ENCODE results near the gene CMTR2.
"Not testable (repeated sequence)": the region's sequence is repeated elsewhere in the genome, so short reads cannot be mapped to it uniquely, and the experiment has no call there.

The CMTR2 gene

GRCh38 chr16:71297341-71297634 is 8.1 kb upstream of the CMTR2 start:
- H3K36me3 ChIP-seq: no peaks in the 10 kb centered on the region
- no peak overlapping the region for H3K4me3 ChIP-seq (ENCODE audit: low read depth in 1 of 2, low read length in 1 of 2)
- TF ChIP-seq CTCF (IDR thresholded peaks at IDR 0.05): no peak
- peaks cover 58% of the 10 kb centered on the region for H3K27me3 ChIP-seq
- H3K4me1 ChIP-seq (ENCODE audit: control insufficient read depth in 1 of 2, insufficient read depth in 1 of 2, low read depth in 1 of 2, low read length in 1 of 2): no peaks in the 10 kb centered on the region
- H3K27ac ChIP-seq: no peak overlapping the region
- H3K9me3 ChIP-seq: no peaks in the 10 kb centered on the region

- H3K4me3 ChIP-seq (ENCODE audit: low read depth in 1 of 2, low read length in 1 of 2): no peak overlapping the region
- TF ChIP-seq CTCF (IDR thresholded peaks at IDR 0.05): no peak
- no peaks in the 10 kb centered on the region for H3K9me3 ChIP-seq
These were observed 7.6 kb upstream of the CMTR2 start for GRCh38 chr16:71296584-71297340.

GRCh38 chr16:71295950-71296349 is 6.7 kb upstream of the CMTR2 start:
- Histone ChIP-seq H3K27ac (no peak overlapping the region), H3K27me3 (peaks cover 58% of the 10 kb centered on the region), H3K4me3 (ENCODE audit: low read depth in 1 of 2, low read length in 1 of 2) (no peak overlapping the region), H3K9me3 (no peaks in the 10 kb centered on the region), H3K4me1 (ENCODE audit: control insufficient read depth in 1 of 2, insufficient read depth in 1 of 2, low read depth in 1 of 2, low read length in 1 of 2) (no peaks in the 10 kb centered on the region), H3K36me3 (no peaks in the 10 kb centered on the region)
- TF ChIP-seq CTCF (IDR thresholded peaks at IDR 0.05): no peak

More at GRCh38 chr16:71296584-71297340, 7.6 kb upstream of the CMTR2 start:
- H3K36me3 ChIP-seq: no peaks in the 10 kb centered on the region
- H3K27ac ChIP-seq: no peak overlapping the region
- no peaks in the 10 kb centered on the region for H3K4me1 ChIP-seq (ENCODE audit: control insufficient read depth in 1 of 2, insufficient read depth in 1 of 2, low read depth in 1 of 2, low read length in 1 of 2)
- peaks cover 58% of the 10 kb centered on the region for H3K27me3 ChIP-seq

- H3K9me3 ChIP-seq: no peaks in the 10 kb centered on the region
- no peak for TF ChIP-seq CTCF (IDR thresholded peaks at IDR 0.05)
- peaks cover under 1 to 4% of the 10 kb centered on the region in 2 experiments for H3K4me1 ChIP-seq (ENCODE audit: control insufficient read depth in 1 of 2, insufficient read depth in 1 of 2, low read depth in 1 of 2, low read length in 1 of 2)
These were observed 4.7 kb upstream of the CMTR2 start for GRCh38 chr16:71293919-71294318.

GRCh38 chr16:71292095-71292494 is 2.9 kb upstream of the CMTR2 start:
- not testable (repeated sequence) for H3K4me3 ChIP-seq (ENCODE audit: low read depth in 1 of 2, low read length in 1 of 2); H3K36me3 ChIP-seq; H3K9me3 ChIP-seq; H3K27ac ChIP-seq
- Histone ChIP-seq H3K4me1 (ENCODE audit: control insufficient read depth in 1 of 2, insufficient read depth in 1 of 2, low read depth in 1 of 2, low read length in 1 of 2) (peaks cover 9 to 10% of the 10 kb centered on the region in 2 experiments), H3K27me3 (peaks cover 58% of the 10 kb centered on the region)

More at GRCh38 chr16:71293919-71294318, 4.7 kb upstream of the CMTR2 start:
- Histone ChIP-seq H3K27ac (no peak overlapping the region), H3K4me3 (ENCODE audit: low read depth in 1 of 2, low read length in 1 of 2) (no peak overlapping the region), H3K27me3 (peaks cover 61% of the 10 kb centered on the region), H3K36me3 (no peaks in the 10 kb centered on the region)

- Histone ChIP-seq H3K9me3 (no peaks in the 10 kb centered on the region), H3K4me3 (ENCODE audit: low read depth in 1 of 2, low read length in 1 of 2) (peak overlapping the region; percentile 82 to 86)
These were observed 495 bp upstream of the CMTR2 start for GRCh38 chr16:71289732-71290062.

More at GRCh38 chr16:71289732-71290062, 495 bp upstream of the CMTR2 start:
- peaks cover 11% of the 10 kb centered on the region for H3K36me3 ChIP-seq
- H3K4me1 ChIP-seq (ENCODE audit: control insufficient read depth in 1 of 2, insufficient read depth in 1 of 2, low read depth in 1 of 2, low read length in 1 of 2): peaks cover 9 to 10% of the 10 kb centered on the region in 2 experiments
- TF ChIP-seq CTCF (IDR thresholded peaks at IDR 0.05): no peak
- peak overlapping the region; percentile 68 for H3K27ac ChIP-seq
- H3K27me3 ChIP-seq: peaks cover 44% of the 10 kb centered on the region

All from neutrophil (primary cell).